Stimulated activated CD8-positive, alpha-beta memory T cell treated with anti-CD3 and anti-CD28 coated beads, Interleukin-15, amount 100 ng/mL, for 24 hours (primary cell): ENCODE measurements around the gene PDGFD.

ENCODE experiments used
- DNase-seq: peaks from one replicate; pipeline ENCODE4 v3.0.0-alpha.2; 2020; ENCODE audit warnings: low read depth

The PDGFD gene

DNA sequence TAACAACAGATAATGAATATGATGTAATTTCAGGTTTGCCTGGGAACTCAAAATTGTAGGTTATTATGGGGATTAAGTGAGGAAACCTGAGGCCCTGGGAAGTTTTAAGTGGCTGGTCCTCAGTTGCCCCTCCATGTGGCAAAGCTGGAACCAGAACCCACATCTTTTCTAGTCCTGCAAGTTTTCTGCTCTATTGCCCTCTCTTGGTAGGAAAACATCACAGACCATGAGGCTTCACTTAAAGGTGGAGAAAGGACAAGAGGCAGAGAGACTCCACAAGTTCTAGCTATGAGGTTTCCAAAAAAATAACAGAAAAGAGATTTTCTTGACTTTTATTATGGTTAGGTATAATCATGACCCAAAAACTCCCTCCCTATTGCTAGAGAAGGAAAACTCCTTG is 243.0 kb downstream of the PDGFD start:
- DNase-seq: no peak

- no peak for DNase-seq
These were observed 243.5 kb downstream of the PDGFD start for GRCh38 chr11:103920449-103920848.

GRCh38 chr11:103910721-103911120 is 253.2 kb downstream of the PDGFD start:
- no peak for DNase-seq

DNA sequence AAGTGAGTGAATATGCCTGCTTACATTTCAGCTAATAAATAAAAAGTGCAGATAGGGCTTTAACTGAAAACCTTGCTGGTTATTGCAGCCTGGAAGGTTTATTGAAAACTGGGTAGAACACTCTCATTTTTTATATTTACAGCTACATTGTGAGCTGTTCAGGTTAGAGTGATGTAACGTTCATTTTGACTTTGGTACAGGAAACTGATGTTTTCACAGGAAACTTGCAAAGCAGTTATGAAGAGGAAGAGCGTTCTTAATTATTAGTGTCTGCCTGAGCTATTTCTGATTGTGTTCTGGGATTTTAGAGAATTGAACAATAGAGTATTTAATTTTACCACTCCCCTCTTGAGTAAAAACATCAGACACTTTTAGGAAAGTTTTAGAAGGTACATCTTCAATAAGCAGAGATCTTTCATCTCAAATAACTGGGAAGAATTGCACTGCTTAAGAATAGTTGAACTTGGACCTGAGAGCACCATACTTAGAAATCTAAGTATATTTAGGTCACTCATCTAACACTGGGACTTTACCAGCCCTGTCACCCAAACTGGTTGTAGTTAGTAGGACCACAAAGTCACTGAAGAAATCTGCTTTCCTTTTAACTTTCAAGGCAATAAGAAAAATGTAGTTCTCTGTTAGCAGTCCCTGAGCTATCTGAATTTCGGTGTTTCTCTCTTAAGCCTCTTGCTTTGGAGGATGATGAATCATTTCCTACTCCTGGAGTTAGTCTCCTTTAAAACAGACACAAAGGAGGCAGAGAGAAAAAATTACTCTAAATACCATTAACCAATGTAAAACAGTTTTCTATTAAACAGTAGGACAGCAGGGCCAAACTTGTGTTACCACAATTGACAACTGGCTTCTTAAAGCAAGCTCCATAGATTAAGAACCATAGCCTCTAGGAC is 256.1 kb downstream of the PDGFD start:
- no peak for DNase-seq

GRCh38 chr11:103907136-103907535 is 256.8 kb downstream of the PDGFD start:
- DNase-seq: no peak

- DNase-seq: no peak
These were observed 257.6 kb downstream of the PDGFD start for GRCh38 chr11:103906291-103906867.

GRCh38 chr11:103904324-103904667 is 259.7 kb downstream of the PDGFD start:
- DNase-seq: no peak

DNA sequence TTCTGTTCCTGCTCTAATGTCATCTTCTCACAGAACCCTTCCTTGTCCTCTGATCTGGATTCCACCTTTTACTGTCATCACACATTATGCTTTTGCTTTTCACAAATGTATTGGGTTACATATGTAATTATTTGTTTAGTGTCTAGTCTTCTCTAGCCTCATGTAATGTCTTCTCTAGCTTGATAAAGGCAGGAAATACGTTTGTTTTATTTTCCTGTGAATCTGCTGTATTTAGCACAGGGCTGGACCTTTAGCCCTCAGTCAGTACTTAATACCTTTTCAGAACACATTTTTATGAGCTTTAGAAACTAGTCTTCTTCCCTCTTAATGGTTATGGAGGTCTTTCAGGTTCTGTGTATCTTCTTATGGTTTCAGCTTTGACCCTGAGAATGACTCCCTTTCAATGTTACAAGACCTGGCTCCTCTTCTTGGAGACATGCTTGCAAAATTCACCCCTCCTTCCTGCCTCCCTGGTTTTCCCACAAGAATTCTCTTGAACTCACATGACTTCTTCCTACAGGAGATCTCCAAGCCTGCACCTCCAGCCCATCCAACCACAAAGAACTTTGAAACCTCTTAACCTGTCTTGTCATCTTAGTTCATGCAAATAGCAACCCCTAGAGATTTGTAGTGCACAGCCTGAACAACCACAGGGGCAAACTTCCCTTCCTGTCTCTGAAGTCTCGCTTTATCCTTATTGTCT is 260.2 kb downstream of the PDGFD start:
- DNase-seq: no peak

GRCh38 chr11:103902994-103903393 is 261.0 kb downstream of the PDGFD start:
- no peak for DNase-seq

DNA sequence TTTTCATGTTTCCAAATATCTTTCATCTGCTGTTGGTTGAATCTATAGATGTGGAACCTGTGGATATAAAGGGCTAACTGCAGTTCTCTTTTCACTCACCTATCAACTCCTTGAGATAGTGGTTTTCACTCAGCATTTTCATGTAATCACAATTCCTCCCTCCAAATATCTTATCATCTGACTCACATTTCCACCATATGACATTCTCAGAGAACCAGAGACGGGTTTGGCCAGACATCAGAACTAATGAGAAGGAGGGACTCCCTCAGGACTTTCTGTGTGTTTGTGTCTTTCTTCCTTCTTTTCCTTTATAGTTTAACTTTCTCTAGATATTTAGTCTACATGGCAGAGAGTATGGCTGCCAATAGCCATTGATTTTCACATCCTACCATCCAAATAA is 262.3 kb downstream of the PDGFD start:
- DNase-seq: no peak

DNA sequence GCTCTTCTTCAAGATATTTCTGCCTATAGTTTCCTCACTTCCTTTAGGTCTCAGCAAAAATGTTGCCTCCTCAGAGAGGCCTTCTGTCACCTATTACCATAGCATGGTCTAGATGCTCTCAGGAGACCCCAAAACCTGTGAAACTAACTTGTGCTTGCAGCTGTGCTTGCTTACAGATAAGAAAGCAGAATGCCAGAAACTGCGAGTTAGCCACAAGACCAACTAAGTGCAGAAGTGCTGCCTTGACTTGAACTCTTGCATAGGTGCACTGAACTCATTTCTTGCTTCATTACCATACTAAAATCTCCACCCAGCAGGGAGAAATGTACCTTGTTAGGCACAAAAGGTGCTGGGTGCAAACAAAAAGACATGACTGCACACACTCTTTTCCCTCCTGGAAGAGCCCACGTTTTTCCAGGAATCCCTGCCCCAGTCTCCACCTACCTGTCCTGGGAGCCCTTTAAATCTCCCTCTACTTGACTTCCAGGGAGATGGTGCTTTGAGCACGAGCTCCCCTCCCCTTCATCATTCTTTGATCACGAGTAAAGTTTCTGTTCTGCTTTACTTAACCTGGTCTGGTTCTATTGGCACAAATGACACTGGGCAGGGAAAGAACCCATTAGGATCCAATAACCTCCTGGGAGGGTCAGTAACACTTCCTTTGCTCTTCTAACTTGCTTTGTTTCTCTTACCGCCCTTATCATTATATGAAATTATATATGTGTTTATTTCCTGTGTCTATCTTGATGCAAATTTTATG is 265.2 kb downstream of the PDGFD start:
- DNase-seq: no peak

DNA sequence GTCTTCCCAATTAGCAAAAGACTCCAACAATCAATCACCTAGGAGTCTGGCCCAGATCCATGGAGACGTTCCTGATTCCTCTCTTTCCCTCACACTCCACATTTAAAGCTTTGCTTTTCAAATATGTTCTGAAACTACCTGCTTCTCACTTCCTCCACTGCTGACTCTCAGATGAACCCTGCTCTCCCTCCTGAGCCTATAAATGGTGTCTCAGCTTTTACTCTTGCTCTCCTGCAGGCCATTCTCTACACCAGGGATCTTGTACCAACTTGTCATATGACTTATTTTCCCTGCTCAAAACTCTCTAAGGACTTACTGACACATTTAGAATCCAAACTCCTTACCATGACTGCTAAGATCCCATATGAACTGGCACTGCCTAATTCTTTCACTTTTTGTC is 265.9 kb downstream of the PDGFD start:
- DNase-seq: no peak

DNA sequence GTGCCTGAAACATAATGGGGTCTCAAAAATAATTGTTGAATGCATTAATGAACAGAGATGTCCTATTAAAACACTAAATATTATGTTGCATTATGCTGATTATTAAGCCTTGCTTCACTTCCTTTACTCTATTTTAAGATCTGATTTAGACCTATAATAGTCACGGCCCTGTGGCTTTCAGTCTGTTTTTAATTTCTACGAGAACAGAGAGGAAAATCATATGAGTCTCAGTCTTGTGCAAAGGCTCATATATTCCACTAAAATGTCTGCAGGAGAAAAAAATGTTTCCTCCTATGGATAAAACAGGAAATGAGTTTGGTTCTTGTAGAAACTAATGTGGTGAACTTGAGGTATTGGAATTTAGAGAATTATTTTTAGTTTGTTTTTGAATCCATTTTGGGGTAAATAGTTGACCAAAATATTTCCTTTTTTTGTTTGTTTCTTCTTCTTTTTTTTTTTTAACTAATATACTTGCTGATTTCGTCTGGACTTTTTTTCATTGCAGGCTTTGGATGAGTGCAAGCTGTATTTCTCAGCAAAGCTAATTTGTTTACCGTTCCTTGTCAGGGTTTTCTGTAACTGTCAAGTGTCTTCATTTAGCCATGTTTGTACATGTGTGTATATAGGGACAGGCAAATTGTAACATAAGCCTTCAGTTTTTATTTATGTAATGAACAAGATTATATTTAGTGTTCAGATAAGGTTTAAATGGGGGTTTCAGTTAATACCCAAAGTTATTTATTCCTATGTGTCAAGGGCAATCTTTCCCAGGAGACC is 266.6 kb downstream of the PDGFD start:
- no peak for DNase-seq

GRCh38 chr11:103895106-103895505 is 268.8 kb downstream of the PDGFD start:
- DNase-seq: no peak

DNA sequence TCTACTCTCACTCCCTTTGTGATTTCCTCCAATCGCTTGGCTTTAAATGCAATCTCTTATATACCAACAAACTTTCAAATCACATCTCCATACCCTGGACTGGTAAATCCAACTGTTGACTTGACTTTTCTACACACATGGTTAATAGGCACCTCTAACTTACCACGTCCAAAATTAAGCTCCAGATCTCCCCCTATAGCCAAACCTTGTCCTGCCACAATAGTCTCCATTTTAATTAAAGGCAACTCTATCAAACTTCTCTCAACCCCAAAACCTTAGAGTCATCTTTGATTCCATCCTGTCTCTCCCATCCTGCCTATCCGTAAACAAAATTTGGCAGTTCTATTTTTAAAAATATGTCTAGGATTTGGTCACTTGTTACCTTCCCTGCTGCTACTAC is 269.3 kb downstream of the PDGFD start:
- DNase-seq: no peak

DNA sequence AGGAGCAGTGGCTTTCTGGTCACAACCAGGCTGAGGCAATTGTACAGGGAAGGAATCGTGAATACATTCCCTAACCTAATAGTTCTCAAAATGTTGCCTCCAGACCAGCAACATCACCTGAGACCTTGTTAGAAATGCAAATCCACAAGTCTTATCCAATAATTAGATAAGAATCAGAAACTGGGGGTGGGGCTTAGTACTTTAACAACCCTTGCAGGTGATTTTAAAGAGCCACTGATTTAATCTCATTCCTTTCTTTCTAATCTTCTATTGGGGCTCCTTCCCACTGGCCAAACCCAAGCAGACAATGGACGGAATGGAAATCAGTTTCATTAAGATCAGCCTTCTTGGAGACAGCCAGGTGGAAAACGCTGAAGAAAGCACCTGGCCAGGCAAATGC is 269.9 kb downstream of the PDGFD start:
- DNase-seq: no peak

DNA sequence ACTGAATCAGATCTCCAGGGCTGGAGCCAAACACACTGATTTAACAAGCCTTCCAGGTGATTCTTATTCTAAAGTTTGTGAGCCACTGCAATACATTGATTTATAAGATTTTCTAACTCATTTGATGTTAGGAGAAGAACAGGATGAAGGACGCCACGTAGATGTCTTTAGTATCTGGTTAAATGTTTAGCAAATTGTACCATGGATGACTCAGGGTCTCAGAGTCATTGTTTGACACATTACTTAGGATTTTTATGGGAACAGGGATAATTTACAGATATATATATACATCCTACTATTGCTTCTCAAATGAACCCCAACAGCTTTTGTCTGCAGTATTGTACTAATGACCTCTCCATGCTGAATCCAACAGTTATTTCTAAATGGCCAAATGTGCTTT is 270.6 kb downstream of the PDGFD start:
- DNase-seq: no peak

DNA sequence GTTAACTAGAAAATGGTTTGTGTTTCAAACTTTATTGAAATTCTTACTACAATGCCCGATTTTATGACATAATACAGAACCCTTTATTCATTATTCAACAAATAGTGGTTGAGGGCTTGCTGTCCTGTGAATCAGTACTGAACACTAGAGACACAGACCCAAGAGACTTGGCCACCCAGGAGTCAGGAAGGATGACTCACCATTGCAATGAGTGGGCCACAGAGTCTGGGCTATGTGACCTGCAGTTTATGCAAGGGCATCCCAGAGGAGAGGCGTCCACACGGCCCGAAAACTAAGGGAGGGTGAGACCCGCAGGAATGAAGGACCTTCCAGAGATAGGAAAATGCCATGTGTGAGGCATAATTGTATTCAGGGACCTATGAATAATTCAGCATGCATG is 271.3 kb downstream of the PDGFD start:
- DNase-seq: no peak

- DNase-seq: no peak
These were observed 273.3 kb downstream of the PDGFD start for GRCh38 chr11:103890654-103891053.

- no peak for DNase-seq
These were observed 274.3 kb downstream of the PDGFD start for GRCh38 chr11:103889679-103890078.

DNA sequence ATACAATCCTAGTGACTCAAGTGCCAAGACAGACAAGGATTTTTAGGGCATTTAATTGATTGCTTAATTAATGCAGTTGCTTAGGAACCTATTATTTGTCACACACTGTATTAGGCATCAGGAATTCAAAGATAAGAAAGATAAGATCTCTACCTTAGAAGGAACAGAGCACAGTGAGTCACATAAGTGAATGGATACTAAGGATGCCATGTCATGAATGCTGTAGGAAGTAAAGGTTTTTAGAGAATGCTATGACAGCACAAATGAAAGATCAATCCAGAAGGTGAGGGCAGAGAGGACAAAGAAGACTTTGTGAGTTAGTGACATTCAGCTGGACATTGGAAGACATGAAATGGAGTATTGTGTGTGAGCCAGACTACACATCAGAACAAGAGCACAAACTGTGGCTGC is 275.4 kb downstream of the PDGFD start:
- DNase-seq: no peak
